ENCODE results near the gene CRYBA2. TPM values are rescaled to one million over a fixed set of nuclear protein-coding genes. Genes with fewer than 3 reads are reported as not detected.
A peak's percentile ranks its signal among the peaks of the same experiment; 100 is the strongest.

CRYBA2 gene
- total RNA-seq, 1 experiment from 2014 or later, result not detected

- no peak for DNase-seq (ENCODE audit: low read depth)
Measured at GRCh38 chr2:218983263-218983933, 9.8 kb downstream of the CRYBA2 start.

GRCh38 chr2:218982586-218983262 lies 10.5 kb downstream of the CRYBA2 start:
- DNase-seq (ENCODE audit: low read depth), result no peak

- DNase-seq (ENCODE audit: low read depth), result no peak
Measured at GRCh38 chr2:218981881-218982585, 11.2 kb downstream of the CRYBA2 start.

GRCh38 chr2:218981390-218981880 lies 11.8 kb downstream of the CRYBA2 start:
- DNase-seq (ENCODE audit: low read depth), result no peak

GRCh38 chr2:218980735-218981389 lies 12.4 kb downstream of the CRYBA2 start:
- no peak for DNase-seq (ENCODE audit: low read depth)

- peak; percentile 71 for DNase-seq (ENCODE audit: low read depth)
Measured at GRCh38 chr2:218979846-218980734, 13.1 kb downstream of the CRYBA2 start.

- DNase-seq (ENCODE audit: low read depth), result no peak
Measured at GRCh38 chr2:218975060-218975777, 18.0 kb downstream of the CRYBA2 start.

- DNase-seq (ENCODE audit: low read depth), result no peak
Measured at GRCh38 chr2:218970894-218971293, 22.3 kb downstream of the CRYBA2 start.

GRCh38 chr2:218964041-218964771 lies 29.0 kb downstream of the CRYBA2 start:
- peak; percentile 90 for DNase-seq (ENCODE audit: low read depth)

GRCh38 chr2:218963601-218964000 lies 29.6 kb downstream of the CRYBA2 start:
- no peak for DNase-seq (ENCODE audit: low read depth)

GRCh38 chr2:218962859-218963492 lies 30.2 kb downstream of the CRYBA2 start:
- peak; percentile 64 for DNase-seq (ENCODE audit: low read depth)

GRCh38 chr2:218961651-218962570 lies 31.3 kb downstream of the CRYBA2 start:
- no peak for DNase-seq (ENCODE audit: low read depth)

- no peak for DNase-seq (ENCODE audit: low read depth)
Measured at GRCh38 chr2:218961229-218961628, 32.0 kb downstream of the CRYBA2 start.

- DNase-seq (ENCODE audit: low read depth), result no peak
Measured at GRCh38 chr2:218960309-218961165, 32.7 kb downstream of the CRYBA2 start.

GRCh38 chr2:218959761-218960308 lies 33.4 kb downstream of the CRYBA2 start:
- DNase-seq (ENCODE audit: low read depth), result no peak

- peak; percentile 34 for DNase-seq (ENCODE audit: low read depth)
Measured at GRCh38 chr2:218959141-218959731, 34.0 kb downstream of the CRYBA2 start, which contains the start of gene CDK5R2. Gene CDK5R2, plus strand, starts transcription at chr2:218959666. Its CDS starts 155 bp downstream, at chr2:218959821.

Data from HT1080 (cell line).